ENCODE data around the gene CNBP. TPM values are rescaled to one million over a fixed set of nuclear protein-coding genes. Genes with fewer than 3 reads are reported as not detected.

CNBP gene
- total and polyA plus RNA-seq, 2 of the 13 experiments (the other 11 are each of a cell fraction or from before 2014, with no cell fraction given), result 282 to 354 TPM

DNA sequence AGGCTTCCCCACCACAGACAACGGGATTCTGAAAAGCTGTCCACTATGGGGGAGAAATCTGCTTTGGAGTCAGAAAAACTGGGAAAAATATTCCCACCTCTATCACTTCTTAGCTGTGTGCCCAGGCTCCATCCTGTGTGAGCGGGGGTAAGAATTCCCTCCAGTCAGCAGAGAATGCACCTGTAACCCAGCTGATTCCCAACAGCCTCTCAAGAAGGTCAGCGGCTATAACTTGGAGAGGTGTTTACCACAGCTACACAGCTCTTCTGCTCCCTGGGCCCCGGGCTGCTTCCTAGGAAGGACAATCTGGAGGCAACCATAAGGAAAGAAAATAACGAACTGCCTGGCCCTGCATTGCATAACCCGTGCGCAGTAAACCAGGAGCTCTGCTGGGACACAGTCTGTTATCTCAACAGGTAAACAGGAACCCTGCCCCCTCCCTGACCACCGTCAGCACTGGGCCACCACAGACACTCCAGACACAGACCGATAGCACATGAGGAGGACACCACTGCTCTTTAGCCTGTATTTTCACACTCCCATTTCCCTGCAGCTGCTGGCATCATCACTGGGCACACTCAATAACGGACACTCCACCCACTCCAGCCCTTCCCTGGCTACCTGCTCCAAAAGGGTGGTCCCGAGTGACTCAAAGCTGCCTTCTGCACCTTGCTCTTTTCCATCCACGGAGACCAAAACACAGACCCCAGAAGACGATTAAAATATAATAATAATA lies 64.2 kb downstream of the CNBP start:
- no peaks in the 10 kb centered on the region for H3K9me3 ChIP-seq (ENCODE audit: low read length)
- H3K4me2 ChIP-seq (ENCODE audit: low read depth, low read length), result peak overlapping the region; percentile 87
- ChIA-PET POLR2A (interaction anchor here (0.8 to 4.8 kb wide), 12 partner anchors 9 to 439 kb away, joined by 3 to 25 read pairs (median 4); partner anchors contain the start of genes CNBP and COPG1), CTCF (ENCODE audit: low intra/inter-chr PET ratio, low total read pairs) (no interaction called here)
- H3K27me3 ChIP-seq (ENCODE audit: control insufficient read depth in 1 of 2, insufficient read depth in 2 of 2, low read length in 2 of 2), result no peaks in the 10 kb centered on the region; a peak in 1 of 5 replicates
- ATAC-seq (peak; percentile 56), FAIRE-seq (peak; percentile 93), DNase-seq (ENCODE audit: low spot score) (peak; percentile 86)
- H3K4me1 ChIP-seq (ENCODE audit: insufficient read depth, low read length), result peaks cover 60% of the 10 kb centered on the region
- WGBS (ENCODE audit: low lambda C conversion rate), result 2% methylated on average over 13 of the region's 13 CpGs
- peak overlapping the region; percentile 81 for H3K27ac ChIP-seq (ENCODE audit: extremely low read length, insufficient read depth, low read length)
- BruUV-seq (replicated peaks), result no TSS peak
- peaks cover 51% of the 10 kb centered on the region for H3K79me2 ChIP-seq (ENCODE audit: insufficient read depth, low read length)
- H3K4me3 ChIP-seq (replicated peaks in 1 of 3; ENCODE audit: insufficient read depth in 1 of 3, low read depth in 2 of 3, low read length in 3 of 3), result peak overlapping the region; percentile 65 to 83 (median 81)
- H2AFZ ChIP-seq (ENCODE audit: low read length), result no peak overlapping the region
- in situ Hi-C loops (cut with HindIII; ENCODE audit: extremely low pct_ligation_motif_present, low pct_unique_long_range_greater_than_20kb), result no loop called here
- intact Hi-C loops (cut with micrococcal nuclease; ENCODE audit: unreplicated experiment), result loop anchor here (5.0 kb wide), 3 partner anchors 63 to 128 kb away; partner anchors contain the start of genes CNBP and COPG1
- H3K9ac ChIP-seq (ENCODE audit: insufficient read depth, low read depth, low read length), result peak overlapping the region; percentile 86
- H4K20me1 ChIP-seq (ENCODE audit: insufficient read depth, low read length), result peaks cover 18% of the 10 kb centered on the region
- H3K36me3 ChIP-seq (replicated peaks in 1 of 2; ENCODE audit: control insufficient read depth in 1 of 2, insufficient read depth in 2 of 2, low read length in 2 of 2), result peaks cover 2 to 13% of the 10 kb centered on the region in 2 experiments; a peak in 2 of 5 replicates
- TF ChIP-seq, protein P1, sequence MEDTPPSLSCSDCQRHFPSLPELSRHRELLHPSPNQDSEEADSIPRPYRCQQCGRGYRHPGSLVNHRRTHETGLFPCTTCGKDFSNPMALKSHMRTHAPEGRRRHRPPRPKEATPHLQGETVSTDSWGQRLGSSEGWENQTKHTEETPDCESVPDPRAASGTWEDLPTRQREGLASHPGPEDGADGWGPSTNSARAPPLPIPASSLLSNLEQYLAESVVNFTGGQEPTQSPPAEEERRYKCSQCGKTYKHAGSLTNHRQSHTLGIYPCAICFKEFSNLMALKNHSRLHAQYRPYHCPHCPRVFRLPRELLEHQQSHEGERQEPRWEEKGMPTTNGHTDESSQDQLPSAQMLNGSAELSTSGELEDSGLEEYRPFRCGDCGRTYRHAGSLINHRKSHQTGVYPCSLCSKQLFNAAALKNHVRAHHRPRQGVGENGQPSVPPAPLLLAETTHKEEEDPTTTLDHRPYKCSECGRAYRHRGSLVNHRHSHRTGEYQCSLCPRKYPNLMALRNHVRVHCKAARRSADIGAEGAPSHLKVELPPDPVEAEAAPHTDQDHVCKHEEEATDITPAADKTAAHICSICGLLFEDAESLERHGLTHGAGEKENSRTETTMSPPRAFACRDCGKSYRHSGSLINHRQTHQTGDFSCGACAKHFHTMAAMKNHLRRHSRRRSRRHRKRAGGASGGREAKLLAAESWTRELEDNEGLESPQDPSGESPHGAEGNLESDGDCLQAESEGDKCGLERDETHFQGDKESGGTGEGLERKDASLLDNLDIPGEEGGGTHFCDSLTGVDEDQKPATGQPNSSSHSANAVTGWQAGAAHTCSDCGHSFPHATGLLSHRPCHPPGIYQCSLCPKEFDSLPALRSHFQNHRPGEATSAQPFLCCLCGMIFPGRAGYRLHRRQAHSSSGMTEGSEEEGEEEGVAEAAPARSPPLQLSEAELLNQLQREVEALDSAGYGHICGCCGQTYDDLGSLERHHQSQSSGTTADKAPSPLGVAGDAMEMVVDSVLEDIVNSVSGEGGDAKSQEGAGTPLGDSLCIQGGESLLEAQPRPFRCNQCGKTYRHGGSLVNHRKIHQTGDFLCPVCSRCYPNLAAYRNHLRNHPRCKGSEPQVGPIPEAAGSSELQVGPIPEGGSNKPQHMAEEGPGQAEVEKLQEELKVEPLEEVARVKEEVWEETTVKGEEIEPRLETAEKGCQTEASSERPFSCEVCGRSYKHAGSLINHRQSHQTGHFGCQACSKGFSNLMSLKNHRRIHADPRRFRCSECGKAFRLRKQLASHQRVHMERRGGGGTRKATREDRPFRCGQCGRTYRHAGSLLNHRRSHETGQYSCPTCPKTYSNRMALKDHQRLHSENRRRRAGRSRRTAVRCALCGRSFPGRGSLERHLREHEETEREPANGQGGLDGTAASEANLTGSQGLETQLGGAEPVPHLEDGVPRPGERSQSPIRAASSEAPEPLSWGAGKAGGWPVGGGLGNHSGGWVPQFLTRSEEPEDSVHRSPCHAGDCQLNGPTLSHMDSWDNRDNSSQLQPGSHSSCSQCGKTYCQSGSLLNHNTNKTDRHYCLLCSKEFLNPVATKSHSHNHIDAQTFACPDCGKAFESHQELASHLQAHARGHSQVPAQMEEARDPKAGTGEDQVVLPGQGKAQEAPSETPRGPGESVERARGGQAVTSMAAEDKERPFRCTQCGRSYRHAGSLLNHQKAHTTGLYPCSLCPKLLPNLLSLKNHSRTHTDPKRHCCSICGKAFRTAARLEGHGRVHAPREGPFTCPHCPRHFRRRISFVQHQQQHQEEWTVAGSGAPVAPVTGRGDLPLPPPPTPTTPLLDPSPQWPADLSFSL (CRISPR knock-in tag; IDR thresholded peaks at IDR 0.05), result no peak
- TF ChIP-seq HIVEP1 (CRISPR knock-in tag; IDR thresholded peaks at IDR 0.05) (peak; percentile 76), TRIM24 (CRISPR knock-in tag; IDR thresholded peaks at IDR 0.05) (peak; percentile 55; the same call in 1 of the 2 replicates), SP1 (IDR thresholded peaks at IDR 0.05) (no peak), SP1 (CRISPR knock-in tag; IDR thresholded peaks at IDR 0.05) (peak; percentile 23; the same call in 1 of the 2 replicates), ZNF713 (CRISPR knock-in tag; IDR thresholded peaks at IDR 0.05) (no peak), SIN3A (IDR thresholded peaks at IDR 0.05; ENCODE audit: borderline replicate concordance, low read depth, low read length) (peak; percentile 88; the same call in 1 of the 2 replicates)
- TF ChIP-seq, protein P2, sequence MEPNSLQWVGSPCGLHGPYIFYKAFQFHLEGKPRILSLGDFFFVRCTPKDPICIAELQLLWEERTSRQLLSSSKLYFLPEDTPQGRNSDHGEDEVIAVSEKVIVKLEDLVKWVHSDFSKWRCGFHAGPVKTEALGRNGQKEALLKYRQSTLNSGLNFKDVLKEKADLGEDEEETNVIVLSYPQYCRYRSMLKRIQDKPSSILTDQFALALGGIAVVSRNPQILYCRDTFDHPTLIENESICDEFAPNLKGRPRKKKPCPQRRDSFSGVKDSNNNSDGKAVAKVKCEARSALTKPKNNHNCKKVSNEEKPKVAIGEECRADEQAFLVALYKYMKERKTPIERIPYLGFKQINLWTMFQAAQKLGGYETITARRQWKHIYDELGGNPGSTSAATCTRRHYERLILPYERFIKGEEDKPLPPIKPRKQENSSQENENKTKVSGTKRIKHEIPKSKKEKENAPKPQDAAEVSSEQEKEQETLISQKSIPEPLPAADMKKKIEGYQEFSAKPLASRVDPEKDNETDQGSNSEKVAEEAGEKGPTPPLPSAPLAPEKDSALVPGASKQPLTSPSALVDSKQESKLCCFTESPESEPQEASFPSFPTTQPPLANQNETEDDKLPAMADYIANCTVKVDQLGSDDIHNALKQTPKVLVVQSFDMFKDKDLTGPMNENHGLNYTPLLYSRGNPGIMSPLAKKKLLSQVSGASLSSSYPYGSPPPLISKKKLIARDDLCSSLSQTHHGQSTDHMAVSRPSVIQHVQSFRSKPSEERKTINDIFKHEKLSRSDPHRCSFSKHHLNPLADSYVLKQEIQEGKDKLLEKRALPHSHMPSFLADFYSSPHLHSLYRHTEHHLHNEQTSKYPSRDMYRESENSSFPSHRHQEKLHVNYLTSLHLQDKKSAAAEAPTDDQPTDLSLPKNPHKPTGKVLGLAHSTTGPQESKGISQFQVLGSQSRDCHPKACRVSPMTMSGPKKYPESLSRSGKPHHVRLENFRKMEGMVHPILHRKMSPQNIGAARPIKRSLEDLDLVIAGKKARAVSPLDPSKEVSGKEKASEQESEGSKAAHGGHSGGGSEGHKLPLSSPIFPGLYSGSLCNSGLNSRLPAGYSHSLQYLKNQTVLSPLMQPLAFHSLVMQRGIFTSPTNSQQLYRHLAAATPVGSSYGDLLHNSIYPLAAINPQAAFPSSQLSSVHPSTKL (CRISPR knock-in tag; IDR thresholded peaks at IDR 0.05), result peak; percentile 92
- TF ChIP-seq, protein P3, sequence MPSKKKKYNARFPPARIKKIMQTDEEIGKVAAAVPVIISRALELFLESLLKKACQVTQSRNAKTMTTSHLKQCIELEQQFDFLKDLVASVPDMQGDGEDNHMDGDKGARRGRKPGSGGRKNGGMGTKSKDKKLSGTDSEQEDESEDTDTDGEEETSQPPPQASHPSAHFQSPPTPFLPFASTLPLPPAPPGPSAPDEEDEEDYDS (CRISPR knock-in tag; IDR thresholded peaks at IDR 0.05), result peak; percentile 79

Data from HepG2 (cell line).